A549 (cell line): ENCODE data around the gene GNA12. TPM values are rescaled to one million over a fixed set of nuclear protein-coding genes. Genes with fewer than 3 reads are reported as not detected.

ENCODE experiments used
- ATAC-seq, 2 experiments: fragments of 200-7000 bp in 1 of 2; fragments of >200 bp in 1 of 2; cut with Nextera tagmentation in 1 of 2; cut with Tn5 transposase in 1 of 2; 3 replicates each; pipeline versions ENCODE4 v1.8.0 to v1.9.1; 2018 to 2020; ENCODE audit warnings: mild to moderate bottlenecking in 1 of 2, moderate library complexity in 1 of 2
- CTCF ChIA-PET: fragments of 300-600 bp; sonication (Branson Sonifier 250); formaldehyde crosslinking; extraction: SDS; loops from one replicate; lab custom pipeline; 2021; ENCODE audit warnings: antibody characterized with exemption, inconsistent platforms; lab: Yijun Ruan, JAX
- POLR2A ChIA-PET: fragments of 350-600 bp; formaldehyde crosslinking; extraction: SDS; loops from one replicate; lab custom pipeline; 2021; ENCODE audit warnings: antibody characterized with exemption, inconsistent platforms; lab: Yijun Ruan, JAX
- DNase-seq, 2 experiments: peaks; one replicate each; pipeline versions ENCODE4 v3.0.0 to v3.0.0-alpha.2; 2011 to 2016; ENCODE audit warnings: low read depth in 1 of 2, low spot score in 1 of 2
- FAIRE-seq: peaks from 2 replicates; lab custom pipeline; 2011; peaks lifted over from hg19 to GRCh38; lab: Jason Lieb, UNC
- H3K27ac ChIP-seq, 2 experiments: fragments of >200 bp; sonication (Bioruptor Twin); formaldehyde crosslinking; 3 replicates each; pipeline ENCODE4 v1.5.1; 2016 to 2017
- H3K4me1 ChIP-seq: fragments of >200 bp; sonication (Bioruptor Twin); formaldehyde crosslinking; 3 replicates; pipeline ENCODE4 v1.6.1; 2016
- H3K4me2 ChIP-seq: fragments of >200 bp; sonication (Bioruptor Twin); formaldehyde crosslinking; 3 replicates; pipeline ENCODE4 v1.6.1; 2016
- H3K4me3 ChIP-seq: fragments of >200 bp; sonication (Bioruptor Twin); formaldehyde crosslinking; 3 replicates; pipeline ENCODE4 v1.5.1; 2016
- H3K9me3 ChIP-seq: fragments of >200 bp; sonication (Bioruptor Twin); formaldehyde crosslinking; 3 replicates; pipeline ENCODE4 v1.6.1; 2016
- BCL3 ChIP-seq: fragments of >200 bp; sonication (Bioruptor Twin); formaldehyde crosslinking; IDR thresholded peaks from 3 replicates; pipeline ENCODE4 v1.6.1; 2016
- BHLHE40 ChIP-seq: IDR thresholded peaks from 2 replicates; pipeline ENCODE4 v1.6.1; 2012; ENCODE audit warnings: low read depth, low read length, inconsistent platforms
- CHD4 ChIP-seq: fragments of 200-600 bp; sonication (generic); IDR thresholded peaks from 2 replicates; pipeline ENCODE4 v1.6.1; 2016; ENCODE audit warnings: antibody characterized with exemption, mild to moderate bottlenecking, borderline replicate concordance
- E2F6 ChIP-seq: IDR thresholded peaks from 2 replicates; pipeline ENCODE4 v1.6.1; 2012; ENCODE audit warnings: low read depth, borderline replicate concordance
- EHMT2 ChIP-seq: fragments of 200-600 bp; sonication (generic); IDR thresholded peaks from 2 replicates; pipeline ENCODE4 v1.6.1; 2016; ENCODE audit warnings: antibody characterized with exemption, low read depth, mild to moderate bottlenecking, moderate library complexity
- ELK1 ChIP-seq: fragments of 150-350 bp; IDR thresholded peaks from 2 replicates; pipeline ENCODE4 v1.6.1; 2014; ENCODE audit warnings: low read depth, mild to moderate bottlenecking, low read length
- HDAC2 ChIP-seq: fragments of 200-600 bp; sonication (generic); IDR thresholded peaks from 2 replicates; pipeline ENCODE4 v1.6.1; 2016
- HES2 ChIP-seq: fragments of >200 bp; sonication (Bioruptor Twin); formaldehyde crosslinking; IDR thresholded peaks from 2 replicates; pipeline ENCODE4 v1.6.1; 2016
- HMGXB4 ChIP-seq: fragments of 250-450 bp; sonication (Bioruptor Pico); IDR thresholded peaks from 2 replicates; pipeline ENCODE4 v1.5.0; 2021; ENCODE audit warnings: mild to moderate bottlenecking, moderate library complexity, borderline replicate concordance
- HOXA7 ChIP-seq: fragments of 250-450 bp; sonication (Bioruptor Pico); IDR thresholded peaks from 2 replicates; pipeline ENCODE4 v1.5.0; 2020; ENCODE audit warnings: mild to moderate bottlenecking, moderate library complexity
- HOXB13 ChIP-seq: fragments of 250-450 bp; sonication (Bioruptor Pico); IDR thresholded peaks from 2 replicates; pipeline ENCODE4 v1.5.0; 2020; ENCODE audit warnings: low read depth, mild to moderate bottlenecking, moderate library complexity
- JUN ChIP-seq, 2 experiments: fragments of >200 bp; sonication (Bioruptor Twin); formaldehyde crosslinking; IDR thresholded peaks; 2 replicates in 1 of 2; 3 replicates in 1 of 2; pipeline ENCODE4 v1.6.1; 2016 to 2017
- KDM1A ChIP-seq: fragments of 200-600 bp; sonication (generic); IDR thresholded peaks from 2 replicates; pipeline ENCODE4 v1.6.1; 2016; ENCODE audit warnings: low read depth, mild to moderate bottlenecking
- KDM5A ChIP-seq: fragments of 200-600 bp; sonication (generic); IDR thresholded peaks from 2 replicates; pipeline ENCODE4 v1.6.1; 2016; ENCODE audit warnings: antibody characterized with exemption, mild to moderate bottlenecking
- MAFK ChIP-seq: fragments of 450-650 bp; IDR thresholded peaks from 2 replicates; pipeline ENCODE4 v1.6.1; 2014; ENCODE audit not compliant: partially characterized antibody
- MAX ChIP-seq: IDR thresholded peaks from 2 replicates; pipeline ENCODE4 v1.6.1; 2012
- NFE2L2 ChIP-seq: fragments of 150-350 bp; conservative IDR thresholded peaks from 2 replicates; pipeline ENCODE4 v1.6.1; 2014; ENCODE audit warnings: low read length
- PHF8 ChIP-seq: fragments of 200-600 bp; sonication (generic); IDR thresholded peaks from 2 replicates; pipeline ENCODE4 v1.6.1; 2016; ENCODE audit warnings: low read depth, mild to moderate bottlenecking, antibody characterized with exemption, moderate library complexity, borderline replicate concordance
- POLR2A ChIP-seq: IDR thresholded peaks from 2 replicates; pipeline ENCODE4 v1.6.1; 2012; ENCODE audit warnings: mild to moderate bottlenecking, low read length
- RAD21 ChIP-seq, 2 experiments: fragments of >200 bp in 1 of 2; sonication (Bioruptor Twin) in 1 of 2; formaldehyde crosslinking in 1 of 2; IDR thresholded peaks in 1 of 2; conservative IDR thresholded peaks in 1 of 2; 2 replicates in 1 of 2; 3 replicates in 1 of 2; pipeline ENCODE4 v1.6.1; 2012 to 2018; ENCODE audit warnings: inconsistent platforms in 1 of 2
- SMC3 ChIP-seq: fragments of >200 bp; sonication (Bioruptor Twin); formaldehyde crosslinking; IDR thresholded peaks from 3 replicates; pipeline ENCODE4 v1.6.1; 2018; ENCODE audit warnings: inconsistent platforms
- SREBF2 ChIP-seq: fragments of 450-650 bp; IDR thresholded peaks from 2 replicates; pipeline ENCODE4 v1.6.1; 2014; ENCODE audit warnings: mild to moderate bottlenecking, moderate library complexity
- TP53 ChIP-seq: fragments of 250-450 bp; sonication (Bioruptor Pico); IDR thresholded peaks from 2 replicates; pipeline ENCODE4 v1.5.0; 2021; ENCODE audit warnings: mild to moderate bottlenecking, moderate library complexity
- ZFP36 ChIP-seq: fragments of 450-650 bp; IDR thresholded peaks from 2 replicates; pipeline ENCODE4 v1.6.1; 2014; ENCODE audit warnings: borderline replicate concordance; ENCODE audit not compliant: partially characterized antibody
- ZNF302 ChIP-seq: fragments of 250-450 bp; sonication (Bioruptor Pico); IDR thresholded peaks from 2 replicates; pipeline ENCODE4 v1.9.0; 2021; ENCODE audit warnings: inconsistent platforms, mild to moderate bottlenecking, moderate library complexity
- ZSCAN20 ChIP-seq: fragments of 250-450 bp; sonication (Bioruptor Pico); IDR thresholded peaks from 2 replicates; pipeline ENCODE4 v1.8.0; 2022; ENCODE audit warnings: mild to moderate bottlenecking, moderate library complexity
- WGBS: methylation state at CpG from one replicate; pipeline ENCODE4 v1.1.6; 2017; ENCODE audit errors: missing lambda C conversion rate; 5-methylcytosine and 5-hydroxymethylcytosine counted together
- polyA plus RNA-seq, 4 experiments: library from polyadenylated mRNA; depleted of rRNA in 3 of 4; stranded (reverse); fragments of >200 nt; fragmentation: RNase III in 1 of 4; extraction: RNeasy Plus Mini Kit Qiagen cat#74134 plus additional on column Dnase treatment in 1 of 4; gene quantifications; 2 replicates in 3 of 4; 3 replicates in 1 of 4; pipeline ENCODE4 v1.2.3, GENCODE V29; 2011 to 2017
- TF ChIP-seq, protein P1 (sequence below): fragments of 200-600 bp; sonication (generic); IDR thresholded peaks from 2 replicates; pipeline ENCODE4 v1.6.1; 2016; ENCODE audit warnings: antibody characterized with exemption, mild to moderate bottlenecking, moderate library complexity
- TF ChIP-seq, protein P2 (sequence below): IDR thresholded peaks from 2 replicates; pipeline ENCODE4 v1.6.1; 2012

Gene GNA12
- polyA plus RNA-seq, 2 of the 4 experiments (the other 2 are of a cell fraction): 33.0 to 43.7 TPM

DNA sequence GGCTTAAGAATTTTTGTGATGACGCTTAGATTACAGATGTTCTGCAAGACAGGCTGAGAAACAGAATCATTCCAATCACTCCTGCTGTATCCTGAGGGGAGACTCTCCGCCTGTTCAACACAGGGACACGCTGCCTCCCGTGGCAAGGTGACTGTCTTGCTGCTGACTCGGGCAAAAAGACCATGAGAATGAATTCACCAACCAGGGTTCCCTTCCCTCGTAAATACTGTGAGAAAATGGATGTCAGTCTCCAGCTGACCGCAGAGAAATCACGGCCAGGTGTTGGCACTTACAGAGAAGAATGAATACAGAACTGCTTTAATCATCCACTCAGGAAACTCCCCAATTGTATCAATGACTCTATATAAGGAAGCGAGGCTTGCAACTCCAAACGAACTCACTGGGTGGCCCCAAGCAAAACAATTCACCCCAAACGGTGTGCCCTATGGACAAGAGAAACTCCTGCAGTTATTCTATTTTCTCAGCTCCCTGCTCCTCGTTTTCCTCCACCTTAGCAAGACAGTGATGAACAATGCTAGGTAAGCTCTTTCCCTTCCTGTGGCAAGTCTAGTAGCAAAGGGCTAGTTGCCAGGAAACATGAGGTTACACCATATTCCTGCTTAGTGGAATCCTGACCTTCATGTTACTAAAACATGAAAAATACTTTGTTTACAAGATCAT lies 22.8 kb downstream of the GNA12 start (continued):
- TF ChIP-seq, protein P1, sequence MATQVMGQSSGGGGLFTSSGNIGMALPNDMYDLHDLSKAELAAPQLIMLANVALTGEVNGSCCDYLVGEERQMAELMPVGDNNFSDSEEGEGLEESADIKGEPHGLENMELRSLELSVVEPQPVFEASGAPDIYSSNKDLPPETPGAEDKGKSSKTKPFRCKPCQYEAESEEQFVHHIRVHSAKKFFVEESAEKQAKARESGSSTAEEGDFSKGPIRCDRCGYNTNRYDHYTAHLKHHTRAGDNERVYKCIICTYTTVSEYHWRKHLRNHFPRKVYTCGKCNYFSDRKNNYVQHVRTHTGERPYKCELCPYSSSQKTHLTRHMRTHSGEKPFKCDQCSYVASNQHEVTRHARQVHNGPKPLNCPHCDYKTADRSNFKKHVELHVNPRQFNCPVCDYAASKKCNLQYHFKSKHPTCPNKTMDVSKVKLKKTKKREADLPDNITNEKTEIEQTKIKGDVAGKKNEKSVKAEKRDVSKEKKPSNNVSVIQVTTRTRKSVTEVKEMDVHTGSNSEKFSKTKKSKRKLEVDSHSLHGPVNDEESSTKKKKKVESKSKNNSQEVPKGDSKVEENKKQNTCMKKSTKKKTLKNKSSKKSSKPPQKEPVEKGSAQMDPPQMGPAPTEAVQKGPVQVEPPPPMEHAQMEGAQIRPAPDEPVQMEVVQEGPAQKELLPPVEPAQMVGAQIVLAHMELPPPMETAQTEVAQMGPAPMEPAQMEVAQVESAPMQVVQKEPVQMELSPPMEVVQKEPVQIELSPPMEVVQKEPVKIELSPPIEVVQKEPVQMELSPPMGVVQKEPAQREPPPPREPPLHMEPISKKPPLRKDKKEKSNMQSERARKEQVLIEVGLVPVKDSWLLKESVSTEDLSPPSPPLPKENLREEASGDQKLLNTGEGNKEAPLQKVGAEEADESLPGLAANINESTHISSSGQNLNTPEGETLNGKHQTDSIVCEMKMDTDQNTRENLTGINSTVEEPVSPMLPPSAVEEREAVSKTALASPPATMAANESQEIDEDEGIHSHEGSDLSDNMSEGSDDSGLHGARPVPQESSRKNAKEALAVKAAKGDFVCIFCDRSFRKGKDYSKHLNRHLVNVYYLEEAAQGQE: no peak

DNA sequence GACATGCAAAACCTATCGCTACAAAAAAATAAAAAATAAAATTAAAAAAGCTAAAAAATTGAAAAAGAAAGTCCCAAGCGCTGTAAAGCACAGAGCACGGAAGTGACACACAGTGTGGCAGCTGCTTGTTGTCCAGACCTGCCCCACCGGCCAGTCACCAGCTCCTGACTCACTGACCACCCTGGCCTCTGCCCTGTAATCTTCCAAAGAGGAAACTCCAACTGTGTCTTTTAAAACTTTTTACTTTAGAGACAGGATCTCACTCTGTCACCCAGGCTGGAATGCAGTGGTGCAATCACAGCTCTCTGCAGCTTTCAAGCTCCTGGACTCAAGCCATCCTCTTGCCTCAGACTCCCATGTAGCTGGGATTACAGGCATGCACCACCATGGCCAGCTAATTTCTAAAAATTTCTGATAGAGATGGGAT lies 23.6 kb downstream of the GNA12 start:
- Histone ChIP-seq H3K9me3 (no peaks in the 10 kb centered on the region), H3K4me1 (peaks cover 63% of the 10 kb centered on the region), H3K4me2 (peak overlapping the region; percentile 67), H3K4me3 (0 out of 3 replicates have a peak overlapping the region, but pooled peaks have one; percentile 3), H3K27ac (peak overlapping the region; percentile 77 to 89)
- WGBS: 50% methylated on average over 4 of the region's 4 CpGs
- ChIA-PET CTCF (interaction anchor here (1.0 to 2.6 kb wide), 8 partner anchors 13 to 111 kb away, joined by 3 to 14 read pairs (median 6); no protein-coding TSS in a partner anchor), POLR2A (interaction anchor here (0.6 to 1.4 kb wide), 5 partner anchors 20 to 69 kb away, joined by 3 to 5 read pairs (median 5); no protein-coding TSS in a partner anchor)
- no peak for FAIRE-seq
- peak in 1 of 2 experiments; percentile 72 for DNase-seq
- ATAC-seq: peak; percentile 70 to 79
- TF ChIP-seq SMC3 (no peak), EHMT2 (no peak), RAD21 (conservative IDR thresholded peaks at IDR 0.05 in 1 of 2, IDR thresholded peaks at IDR 0.05 in 1 of 2) (peak; percentile 7 to 20; a peak in 1 of 5 replicates), ELK1 (no peak), BHLHE40 (no peak), PHF8 (no peak), ZNF302 (CRISPR knock-in tag) (no peak), POLR2A (no peak), HMGXB4 (CRISPR knock-in tag) (no peak), HOXA7 (CRISPR knock-in tag) (no peak), ZSCAN20 (no peak), BCL3 (0 out of 3 replicates have a peak, but pooled peaks have one; percentile 27), KDM1A (no peak), NFE2L2 (no peak), E2F6 (no peak), KDM5A (no peak), HDAC2 (no peak), CHD4 (no peak), TP53 (CRISPR knock-in tag) (no peak), MAFK (no peak), HES2 (peak; percentile 52), ZFP36 (no peak), JUN (IDR thresholded peaks at IDR 0.05) (peak; percentile 53 to 77; a peak in 3 of 5 replicates), HOXB13 (CRISPR knock-in tag) (no peak), MAX (no peak; the same call in 1 of the 2 replicates), SREBF2 (no peak)
- TF ChIP-seq, protein P2, sequence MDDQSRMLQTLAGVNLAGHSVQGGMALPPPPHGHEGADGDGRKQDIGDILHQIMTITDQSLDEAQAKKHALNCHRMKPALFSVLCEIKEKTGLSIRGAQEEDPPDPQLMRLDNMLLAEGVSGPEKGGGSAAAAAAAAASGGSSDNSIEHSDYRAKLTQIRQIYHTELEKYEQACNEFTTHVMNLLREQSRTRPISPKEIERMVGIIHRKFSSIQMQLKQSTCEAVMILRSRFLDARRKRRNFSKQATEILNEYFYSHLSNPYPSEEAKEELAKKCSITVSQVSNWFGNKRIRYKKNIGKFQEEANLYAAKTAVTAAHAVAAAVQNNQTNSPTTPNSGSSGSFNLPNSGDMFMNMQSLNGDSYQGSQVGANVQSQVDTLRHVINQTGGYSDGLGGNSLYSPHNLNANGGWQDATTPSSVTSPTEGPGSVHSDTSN: no peak
